GM12878 (cell line): Measurements from ENCODE around the gene C15orf39. TPM values are rescaled to one million over a fixed set of nuclear protein-coding genes. Genes with fewer than 3 reads are reported as not detected.
"Not testable (repeated sequence)": the region's sequence is repeated elsewhere in the genome, so short reads cannot be mapped to it uniquely, and the experiment has no call there.

Experiments used
- ATAC-seq: fragments of 200-7000 bp; cut with Tn5 transposase; 3 replicates; pipeline ENCODE4 v1.9.1; 2020; ENCODE audit warnings: mild to moderate bottlenecking, moderate library complexity
- BruUV-seq: library from RNA; stranded (reverse); fragments of 400-500 nt; replicated peaks from 2 replicates; lab custom pipeline; 2021; lab: Mats Ljungman, UMichigan
- CTCF ChIA-PET: fragments of 300-600 bp; sonication (Branson Sonifier 250); formaldehyde crosslinking; extraction: SDS; loops from one replicate; lab custom pipeline; 2021; ENCODE audit warnings: inconsistent platforms; lab: Yijun Ruan, JAX
- POLR2A ChIA-PET: fragments of 350-600 bp; formaldehyde crosslinking; extraction: SDS; loops from one replicate; lab custom pipeline; 2021; ENCODE audit warnings: inconsistent platforms; lab: Charles Lee
- RAD21 ChIA-PET: fragments of 300-600 bp; sonication (Branson Sonifier 250); formaldehyde crosslinking; loops from one replicate; lab custom pipeline; 2023; ENCODE audit warnings: antibody characterized with exemption; ENCODE audit not compliant: unreplicated experiment; lab: Charles Lee
- SMC1A ChIA-PET: fragments of 300-600 bp; sonication (Branson Sonifier 250); formaldehyde crosslinking; loops from one replicate; lab custom pipeline; 2023; ENCODE audit not compliant: unreplicated experiment, uncharacterized antibody; lab: Charles Lee
- DNase-seq: peaks from one replicate; pipeline ENCODE4 v3.0.0-alpha.2; 2011; ENCODE audit warnings: low read depth, low spot score
- FAIRE-seq: peaks from 3 replicates; lab custom pipeline; 2011; peaks lifted over from hg19 to GRCh38; lab: Jason Lieb, UNC
- H2AFZ ChIP-seq: 2 replicates; pipeline ENCODE4 v1.6.0; 2011; ENCODE audit warnings: low read depth, low read length, control low read depth; ENCODE audit not compliant: control insufficient read depth
- H3K27ac ChIP-seq: 2 replicates; pipeline ENCODE4 v1.5.1; 2011; ENCODE audit warnings: control low read depth; ENCODE audit not compliant: control insufficient read depth, insufficient read depth
- H3K27me3 ChIP-seq, 2 experiments: replicated peaks in 1 of 2; 2 replicates each; pipeline versions ENCODE4 v1.6.0 to v1.6.1; 2011; ENCODE audit warnings: low read length in 1 of 2; ENCODE audit not compliant: control insufficient read depth in 2 of 2, insufficient read depth in 2 of 2
- H3K36me3 ChIP-seq, 2 experiments: 2 replicates each; pipeline ENCODE4 v1.5.1; 2011; ENCODE audit warnings: low read length in 1 of 2; ENCODE audit not compliant: control insufficient read depth in 2 of 2, insufficient read depth in 2 of 2
- H3K4me1 ChIP-seq: 2 replicates; pipeline ENCODE4 v1.6.1; 2011; ENCODE audit warnings: mild to moderate bottlenecking, low read length, moderate library complexity, mixed read lengths; ENCODE audit not compliant: control insufficient read depth, insufficient read depth
- H3K4me2 ChIP-seq: 2 replicates; pipeline ENCODE4 v1.6.0; 2011; ENCODE audit warnings: control low read depth; ENCODE audit not compliant: control insufficient read depth, insufficient read depth
- H3K4me3 ChIP-seq: fragments of 200-600 bp; sonication (generic); 2 replicates; pipeline ENCODE4 v1.5.1; 2016
- H3K79me2 ChIP-seq: 2 replicates; pipeline ENCODE4 v1.6.0; 2011; ENCODE audit warnings: low read length; ENCODE audit not compliant: control insufficient read depth, insufficient read depth
- H3K9ac ChIP-seq: 2 replicates; pipeline ENCODE4 v1.8.0; 2011; ENCODE audit warnings: low read length, control low read depth, mixed read lengths; ENCODE audit not compliant: control insufficient read depth, insufficient read depth
- H3K9me3 ChIP-seq: replicated peaks from 3 replicates; pipeline ENCODE4 v1.5.1; 2011; ENCODE audit warnings: mild to moderate bottlenecking, low read length; ENCODE audit not compliant: control insufficient read depth, insufficient read depth
- H4K20me1 ChIP-seq: 2 replicates; pipeline ENCODE4 v1.6.0; 2011; ENCODE audit not compliant: control insufficient read depth, insufficient read depth
- ASH2L ChIP-seq: fragments of 300-600, 200-600 bp; sonication (generic); IDR thresholded peaks from 2 replicates; pipeline ENCODE4 v1.6.1; 2017; ENCODE audit warnings: low read depth, mild to moderate bottlenecking, borderline replicate concordance
- BCL3 ChIP-seq: IDR thresholded peaks from 2 replicates; pipeline ENCODE4 v1.6.1; 2011; ENCODE audit warnings: borderline replicate concordance, low read depth, mild to moderate bottlenecking, moderate library complexity, low read length; ENCODE audit not compliant: insufficient read depth, poor library complexity, severe bottlenecking
- CREB1 ChIP-seq: IDR thresholded peaks from 2 replicates; pipeline ENCODE4 v1.6.1; 2012; ENCODE audit warnings: low read depth, mild to moderate bottlenecking, inconsistent platforms
- HDAC2 ChIP-seq: fragments of 200-600 bp; sonication (generic); IDR thresholded peaks from 2 replicates; pipeline ENCODE4 v1.6.1; 2017
- MTA3 ChIP-seq: IDR thresholded peaks from 2 replicates; pipeline ENCODE4 v1.6.1; 2012; ENCODE audit warnings: low read length, inconsistent platforms, borderline replicate concordance
- POLR2A ChIP-seq: IDR thresholded peaks from 2 replicates; pipeline ENCODE4 v1.6.1; 2011; ENCODE audit warnings: low read depth, mild to moderate bottlenecking, low read length
- POLR2AphosphoS5 ChIP-seq: IDR thresholded peaks from 2 replicates; pipeline ENCODE4 v1.6.1; 2011; ENCODE audit warnings: mild to moderate bottlenecking, low read length, inconsistent platforms
- POU2F2 ChIP-seq: IDR thresholded peaks from 3 replicates; pipeline ENCODE4 v1.6.1; 2011; ENCODE audit warnings: low read depth, mild to moderate bottlenecking, low read length, borderline replicate concordance
- RUNX3 ChIP-seq: IDR thresholded peaks from 2 replicates; pipeline ENCODE4 v1.6.1; 2012; ENCODE audit warnings: low read length, inconsistent platforms
- TARDBP ChIP-seq: IDR thresholded peaks from 2 replicates; pipeline ENCODE4 v1.6.1; 2016; ENCODE audit warnings: borderline replicate concordance
- ZBED1 ChIP-seq: IDR thresholded peaks from 2 replicates; pipeline ENCODE4 v1.6.1; 2016; ENCODE audit warnings: borderline replicate concordance
- WGBS: methylation state at CpG from one replicate; pipeline ENCODE4 v1.1.6; 2016; ENCODE audit warnings: low lambda C conversion rate; ENCODE audit not compliant: insufficient replicate concordance, insufficient coverage; ENCODE audit errors: missing lambda C conversion rate; 5-methylcytosine and 5-hydroxymethylcytosine counted together
- in situ Hi-C: fragments of 300-500 bp; cut with MboI; formaldehyde crosslinking; loops from 9 replicates; pipeline ENCODE4 v1.14.3; 2018; ENCODE audit warnings: mixed read lengths
- intact Hi-C: fragments of 100-400 bp; cut with micrococcal nuclease; formaldehyde crosslinking; loops from one replicate; pipeline ENCODE4 v1.14.2; 2022; ENCODE audit not compliant: unreplicated experiment
- polyA plus RNA-seq, 11 experiments: library from polyadenylated mRNA; depleted of rRNA in 4 of 11; unstranded in 6 of 11; stranded (reverse) in 5 of 11; fragments of >200 nt; fragmentation: Nextera tagmentation in 4 of 11; fragmentation: Illumina TruSeq in 1 of 11; extraction: Ambion mirVana in 4 of 11; extraction: Trizol in 1 of 11; gene quantifications; 1 replicate in 1 of 11; 2 replicates in 10 of 11; pipeline versions ENCODE4 v1.2.1 to v1.2.3, GENCODE V29; 2011 to 2016; ENCODE audit warnings: inconsistent platforms in 2 of 11, missing spikeins in 2 of 11, low read depth in 1 of 11
- total RNA-seq, 4 experiments: library from RNA; depleted of rRNA in 3 of 4; stranded (reverse); fragments of >200 nt in 3 of 4; fragmentation: Illumina TruSeq in 1 of 4; extraction: Trizol in 1 of 4; gene quantifications; 2 replicates each; pipeline versions ENCODE4 v1.2.1 to v1.2.3, GENCODE V29; 2013 to 2021

Gene C15orf39
- total and polyA plus RNA-seq, 10 of the 15 experiments (the other 5 are each of a cell fraction or from before 2014, with no cell fraction given) = 2.3 to 139 (median 33.0) TPM

- 0 out of 2 replicates have a peak, but pooled peaks have one; percentile 14 for TF ChIP-seq MTA3
- TF ChIP-seq TARDBP = no peak
- TF ChIP-seq RUNX3 = peak; percentile 15; the same call in 1 of the 2 replicates
- TF ChIP-seq BCL3 = peak; percentile 6
- TF ChIP-seq ZBED1 = 0 out of 2 replicates have a peak, but pooled peaks have one; percentile 18
- TF ChIP-seq POLR2AphosphoS5 = peak; percentile 47
- TF ChIP-seq CREB1 = peak; percentile 28; the same call in 1 of the 2 replicates
- TF ChIP-seq POU2F2 = 0 out of 3 replicates have a peak, but pooled peaks have one; percentile 8
- no peak for TF ChIP-seq ASH2L
Observed at GRCh38 chr15:75215107-75216004, 13.7 kb downstream of the C15orf39 start (continued).

- CTCF ChIA-PET = interaction anchor here (1.4 to 2.2 kb wide), 2 partner anchors 13 to 188 kb away, joined by 3 to 6 read pairs; no protein-coding TSS in a partner anchor
- BruUV-seq = no TSS peak
Observed at GRCh38 chr15:75217012-75217411, 15.3 kb downstream of the C15orf39 start.

GRCh38 chr15:75217574-75217973 lies 15.9 kb downstream of the C15orf39 start:
- ChIA-PET POLR2A (interaction anchor here (2.4 kb wide), 1 partner anchor 8 kb away, joined by 6 read pairs; no protein-coding TSS in a partner anchor), CTCF (interaction anchor here (2.2 kb wide), 1 partner anchor 189 kb away, joined by 6 read pairs; no protein-coding TSS in a partner anchor)
- peaks cover 18% of the 10 kb centered on the region for H3K4me1 ChIP-seq
- H3K9ac ChIP-seq, H2AFZ ChIP-seq, DNase-seq, H3K27ac ChIP-seq, H3K27me3 ChIP-seq, FAIRE-seq, in situ Hi-C loops, H3K79me2 ChIP-seq, intact Hi-C loops, BruUV-seq, H3K4me2 ChIP-seq, ATAC-seq, H3K36me3 ChIP-seq, SMC1A ChIA-PET, H3K4me3 ChIP-seq, RAD21 ChIA-PET, H3K9me3 ChIP-seq: not testable (repeated sequence)
- WGBS = 98% methylated on average over 3 of the region's 3 CpGs
- H4K20me1 ChIP-seq = peaks cover 10% of the 10 kb centered on the region

More at GRCh38 chr15:75217012-75217411, 15.3 kb downstream of the C15orf39 start:
- RAD21 ChIA-PET = no interaction called here
- ATAC-seq (no peak), DNase-seq (no peak)
- no peaks in the 10 kb centered on the region for H3K27me3 ChIP-seq
- in situ Hi-C loops (no loop called here), intact Hi-C loops (no loop called here)
- peaks cover 13% of the 10 kb centered on the region in 2 experiments; a peak in 3 of 4 replicates for H3K36me3 ChIP-seq
- no peak overlapping the region for H2AFZ ChIP-seq
- H3K79me2 ChIP-seq = peaks cover 9% of the 10 kb centered on the region
- no peak overlapping the region for H3K4me2 ChIP-seq
- no peak overlapping the region for H3K9ac ChIP-seq
- peaks cover 18% of the 10 kb centered on the region for H3K4me1 ChIP-seq
- H3K27ac ChIP-seq = no peak overlapping the region
- H3K4me3 ChIP-seq = no peak overlapping the region
- H4K20me1 ChIP-seq = peaks cover 16% of the 10 kb centered on the region
- no peaks in the 10 kb centered on the region for H3K9me3 ChIP-seq
- TF ChIP-seq POLR2AphosphoS5 = peak; percentile 58; the same call in 1 of the 2 replicates
- peak; percentile 71 for TF ChIP-seq POLR2A
- TF ChIP-seq HDAC2 = no peak
- TF ChIP-seq, all 136 proteins: peak for 2
- FAIRE-seq = no peak
- 71% methylated on average over 6 of the region's 6 CpGs for WGBS
- ChIA-PET SMC1A (no interaction called here), POLR2A (no interaction called here)
